ENCODE data around the gene MAML2. TPM values are rescaled to one million over a fixed set of nuclear protein-coding genes. Genes with fewer than 3 reads are reported as not detected.

MAML2 gene
- total and polyA plus RNA-seq, 2 of the 8 experiments (the other 6 are each of a cell fraction or from before 2014, with no cell fraction given), result 3.8 to 6.6 TPM

DNA sequence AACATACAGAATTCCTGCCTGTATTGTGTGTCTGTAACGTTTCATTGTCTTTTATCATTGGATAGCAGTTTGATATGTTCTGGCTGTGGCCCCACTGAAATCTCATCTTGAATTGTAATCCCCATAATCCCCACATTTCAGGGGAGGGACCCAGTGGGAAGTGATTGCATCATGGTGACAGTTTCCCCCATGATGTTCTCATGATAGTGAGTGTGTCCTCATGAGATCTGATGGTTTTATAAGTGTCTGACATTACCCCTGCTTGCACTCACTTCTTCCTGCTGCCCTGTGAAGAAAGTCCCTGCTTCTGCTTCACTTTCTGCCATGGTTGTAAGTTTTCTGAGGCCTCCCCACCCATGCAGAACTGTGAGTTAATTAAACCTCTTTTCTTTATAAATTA lies 399.4 kb downstream of the MAML2 start:
- H4K91ac ChIP-seq (replicated peaks; ENCODE audit: insufficient read length, low read length), result no peak overlapping the region
- H4K20me1 ChIP-seq (replicated peaks in 1 of 2; ENCODE audit: control insufficient read depth in 1 of 2, insufficient read depth in 2 of 2, low read length in 2 of 2), result no peaks in the 10 kb centered on the region
- H2AFZ ChIP-seq (ENCODE audit: low read length), result no peak overlapping the region
- H3K4me1 ChIP-seq (replicated peaks in 1 of 4; ENCODE audit: control insufficient read depth in 3 of 4, insufficient read depth in 4 of 4, low read length in 3 of 4), result no peaks in the 10 kb centered on the region
- TF ChIP-seq, protein P1, sequence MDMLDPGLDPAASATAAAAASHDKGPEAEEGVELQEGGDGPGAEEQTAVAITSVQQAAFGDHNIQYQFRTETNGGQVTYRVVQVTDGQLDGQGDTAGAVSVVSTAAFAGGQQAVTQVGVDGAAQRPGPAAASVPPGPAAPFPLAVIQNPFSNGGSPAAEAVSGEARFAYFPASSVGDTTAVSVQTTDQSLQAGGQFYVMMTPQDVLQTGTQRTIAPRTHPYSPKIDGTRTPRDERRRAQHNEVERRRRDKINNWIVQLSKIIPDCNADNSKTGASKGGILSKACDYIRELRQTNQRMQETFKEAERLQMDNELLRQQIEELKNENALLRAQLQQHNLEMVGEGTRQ (IDR thresholded peaks at IDR 0.05; ENCODE audit: low read length), result no peak
- TF ChIP-seq RFX5 (IDR thresholded peaks at IDR 0.05; ENCODE audit: borderline replicate concordance, low read depth, low read length) (no peak), SAP30 (IDR thresholded peaks at IDR 0.05; ENCODE audit: insufficient read depth, insufficient replicate concordance, low read length) (no peak)
- H3K56ac ChIP-seq (replicated peaks; ENCODE audit: insufficient read length, low read depth, low read length), result no peak overlapping the region
- H2BK5ac ChIP-seq (ENCODE audit: low read depth, low read length), result no peak overlapping the region
- no peak overlapping the region for H3K4ac ChIP-seq (replicated peaks; ENCODE audit: insufficient read length, low read depth, low read length)
- H4K8ac ChIP-seq (ENCODE audit: extremely low read depth, insufficient read depth, low read length), result no peak overlapping the region
- H2BK15ac ChIP-seq (ENCODE audit: low read length), result no peak overlapping the region
- FAIRE-seq (no peak), DNase-seq (ENCODE audit: low read depth in 1 of 2, low spot score in 2 of 2) (no peak)
- H3K4me3 ChIP-seq (ENCODE audit: extremely low read depth in 1 of 4, insufficient read depth in 2 of 4, low read depth in 3 of 4, low read length in 4 of 4), result no peak overlapping the region
- no peak overlapping the region for H2BK20ac ChIP-seq (ENCODE audit: low read length)
- H2BK120ac ChIP-seq (replicated peaks; ENCODE audit: low read depth, low read length), result no peak overlapping the region
- no peak overlapping the region for H2BK12ac ChIP-seq (ENCODE audit: low read depth, low read length)
- no peaks in the 10 kb centered on the region for H3K79me1 ChIP-seq (ENCODE audit: low read depth, low read length)
- 53% methylated on average over 1 of the region's 1 CpG; no CpG with 5 or more reads in 1 of the 2 experiments for WGBS, 2 experiments (ENCODE audit: extremely low coverage in 1 of 2, insufficient coverage in 1 of 2, insufficient read length in 1 of 2, insufficient replicate concordance in 2 of 2, low coverage in 1 of 2, low lambda C conversion rate in 2 of 2, missing lambda C conversion rate in 1 of 2)
- no peak overlapping the region for H3K27ac ChIP-seq (ENCODE audit: low read depth, low read length)
- H3K18ac ChIP-seq (ENCODE audit: extremely low read depth, low read length), result no peak overlapping the region
- H3K23me2 ChIP-seq (ENCODE audit: low read depth, low read length), result no peaks in the 10 kb centered on the region
- no peak overlapping the region for H3K4me2 ChIP-seq (ENCODE audit: insufficient read depth in 1 of 2, low read depth in 2 of 2, low read length in 2 of 2)
- ChIA-PET POLR2A (ENCODE audit: partially characterized antibody) (no interaction called here), CTCF (ENCODE audit: partially characterized antibody) (no interaction called here)
- no peak overlapping the region for H3K23ac ChIP-seq (ENCODE audit: insufficient read length)
- no peaks in the 10 kb centered on the region for H3K79me2 ChIP-seq (ENCODE audit: control insufficient read depth in 1 of 2, insufficient read depth in 2 of 2, low read length in 2 of 2)
- H4K5ac ChIP-seq (ENCODE audit: insufficient read length, low read depth, low read length), result no peak overlapping the region
- H2AK5ac ChIP-seq (ENCODE audit: low read depth, low read length), result no peak overlapping the region
- H3K36me3 ChIP-seq (ENCODE audit: control insufficient read depth in 2 of 4, insufficient read depth in 4 of 4, low read length in 3 of 4), result no peaks in the 10 kb centered on the region
- H3K14ac ChIP-seq (ENCODE audit: insufficient read length), result no peak overlapping the region
- H3K9ac ChIP-seq (replicated peaks in 1 of 4; ENCODE audit: extremely low read depth in 1 of 4, low read depth in 3 of 4, low read length in 3 of 4), result no peak overlapping the region
- peaks cover 31 to 36% of the 10 kb centered on the region in 2 experiments for H3K9me3 ChIP-seq (ENCODE audit: insufficient read depth in 2 of 2, low read depth in 1 of 2, low read length in 1 of 2)
- H3K27me3 ChIP-seq (replicated peaks in 1 of 4; ENCODE audit: control insufficient read depth in 3 of 4, extremely low read depth in 1 of 4, insufficient read depth in 3 of 4, low read length in 3 of 4), result no peaks in the 10 kb centered on the region
